CD4-positive, alpha-beta T cell treated with Interleukin-17A for 1 hour (primary cell): ENCODE results near the gene CYP26A1.
A peak's percentile ranks its signal among the peaks of the same experiment; 100 is the strongest.
"Not testable (repeated sequence)": the region's sequence is repeated elsewhere in the genome, so short reads cannot be mapped to it uniquely, and the experiment has no call there.

ENCODE experiments used
- DNase-seq: peaks from one replicate; pipeline ENCODE4 v3.0.0-alpha.2; 2020

CYP26A1 gene

GRCh38 chr10:93081834-93082233, 8.1 kb downstream of the CYP26A1 start:
- no peak for DNase-seq

- no peak for DNase-seq
Measured at GRCh38 chr10:93083743-93084539, 10.2 kb downstream of the CYP26A1 start.

- DNase-seq = no peak
Measured at GRCh38 chr10:93085272-93085859, 11.7 kb downstream of the CYP26A1 start.

GRCh38 chr10:93086289-93086688, 12.6 kb downstream of the CYP26A1 start:
- DNase-seq = no peak

- no peak for DNase-seq
Measured at GRCh38 chr10:93087846-93088245, 14.2 kb downstream of the CYP26A1 start.

- no peak for DNase-seq
Measured at GRCh38 chr10:93088466-93088865, 14.8 kb downstream of the CYP26A1 start.

- no peak for DNase-seq
Measured at GRCh38 chr10:93090619-93091018, 16.9 kb downstream of the CYP26A1 start.

- no peak for DNase-seq
Measured at GRCh38 chr10:93091960-93092359, 18.3 kb downstream of the CYP26A1 start.

- no peak for DNase-seq
Measured at GRCh38 chr10:93095225-93095624, 21.5 kb downstream of the CYP26A1 start.

GRCh38 chr10:93096901-93097300, 23.2 kb downstream of the CYP26A1 start:
- DNase-seq = no peak

- no peak for DNase-seq
Measured at GRCh38 chr10:93097386-93097785, 23.7 kb downstream of the CYP26A1 start.

GRCh38 chr10:93098816-93099215, 25.1 kb downstream of the CYP26A1 start:
- no peak for DNase-seq

- no peak for DNase-seq
Measured at GRCh38 chr10:93099670-93100069, 26.0 kb downstream of the CYP26A1 start.

- DNase-seq = not testable (repeated sequence)
Measured at GRCh38 chr10:93101148-93101547, 27.5 kb downstream of the CYP26A1 start.

GRCh38 chr10:93103953-93104352, 30.3 kb downstream of the CYP26A1 start:
- DNase-seq = no peak

- no peak for DNase-seq
Measured at GRCh38 chr10:93106631-93107072, 33.0 kb downstream of the CYP26A1 start.

GRCh38 chr10:93110472-93111146, 36.9 kb downstream of the CYP26A1 start:
- no peak for DNase-seq

GRCh38 chr10:93113042-93113441, 39.3 kb downstream of the CYP26A1 start:
- no peak for DNase-seq

- peak; percentile 74 for DNase-seq
Measured at GRCh38 chr10:93115661-93116383, 42.1 kb downstream of the CYP26A1 start.

GRCh38 chr10:93121311-93121710, 47.6 kb downstream of the CYP26A1 start:
- DNase-seq = no peak

- no peak for DNase-seq
Measured at GRCh38 chr10:93123766-93124165, 50.1 kb downstream of the CYP26A1 start.

GRCh38 chr10:93124580-93125318, 51.1 kb downstream of the CYP26A1 start:
- DNase-seq = peak; percentile 20

- no peak for DNase-seq
Measured at GRCh38 chr10:93125966-93126365, 52.3 kb downstream of the CYP26A1 start.
